Prostate gland (tissue), 1 donor: ENCODE data around the gene ZNF827.

Experiments
- POLR2A ChIP-seq: fragments of 450-650 bp; IDR thresholded peaks from one replicate; pipeline ENCODE4 v1.6.1; 2016; ENCODE audit warnings: antibody characterized with exemption, mild to moderate bottlenecking
- POLR2AphosphoS5 ChIP-seq: sonication (generic); formaldehyde crosslinking; IDR thresholded peaks from one replicate; pipeline ENCODE4 v1.6.1; 2017; ENCODE audit warnings: antibody characterized with exemption

GRCh38 chr4:145819101-145819852 is 119.3 kb downstream of the ZNF827 start:
- TF ChIP-seq POLR2AphosphoS5 (no peak), POLR2A (no peak)
